Fibroblast of villous mesenchyme (primary cell): ENCODE measurements around the gene P3H3. TPM values are rescaled to one million over a fixed set of nuclear protein-coding genes. Genes with fewer than 3 reads are reported as not detected.
"Not testable (repeated sequence)": the region's sequence is repeated elsewhere in the genome, so short reads cannot be mapped to it uniquely, and the experiment has no call there.

Source experiments
- DNase-seq: peaks from one replicate; pipeline ENCODE4 v3.0.0-alpha.2; 2010; ENCODE audit warnings: low read depth
- H3K4me3 ChIP-seq: 2 replicates; pipeline ENCODE4 v1.5.1; 2011; ENCODE audit warnings: low read depth, mild to moderate bottlenecking, low read length
- total RNA-seq: library from RNA; depleted of rRNA; stranded (reverse); fragments of >200 nt; gene quantifications from 2 replicates; pipeline ENCODE4 v1.2.3, GENCODE V29; 2012
- TF ChIP-seq, protein P1 (sequence below): IDR thresholded peaks from 2 replicates; pipeline ENCODE4 v1.5.1; 2012; ENCODE audit warnings: low read depth, mild to moderate bottlenecking, low read length; ENCODE audit not compliant: insufficient read depth

P3H3 gene
- total RNA-seq, 1 donor: 91.1 TPM

DNA sequence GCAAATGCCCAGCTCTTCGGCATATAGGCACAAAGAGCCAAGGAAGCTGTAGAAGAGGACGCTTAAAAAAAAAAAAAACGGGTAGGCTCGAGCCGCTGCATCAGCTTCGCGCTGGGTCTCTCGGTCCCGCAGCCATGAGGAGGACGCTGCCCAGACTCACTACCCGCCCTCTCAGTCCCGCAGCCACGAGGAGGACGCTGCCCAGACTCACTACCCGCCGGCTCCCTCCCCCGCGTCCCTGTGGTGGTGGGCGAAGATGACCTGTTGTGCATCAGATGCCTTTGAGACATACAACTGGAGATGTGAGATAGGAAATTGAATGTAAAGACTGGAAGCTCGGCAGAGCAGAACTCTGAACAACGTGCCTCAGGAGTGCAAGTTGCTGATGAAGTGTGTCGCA lies 56.3 kb downstream of the P3H3 start:
- no peak overlapping the region for H3K4me3 ChIP-seq
- DNase-seq: no peak
- TF ChIP-seq, protein P1, sequence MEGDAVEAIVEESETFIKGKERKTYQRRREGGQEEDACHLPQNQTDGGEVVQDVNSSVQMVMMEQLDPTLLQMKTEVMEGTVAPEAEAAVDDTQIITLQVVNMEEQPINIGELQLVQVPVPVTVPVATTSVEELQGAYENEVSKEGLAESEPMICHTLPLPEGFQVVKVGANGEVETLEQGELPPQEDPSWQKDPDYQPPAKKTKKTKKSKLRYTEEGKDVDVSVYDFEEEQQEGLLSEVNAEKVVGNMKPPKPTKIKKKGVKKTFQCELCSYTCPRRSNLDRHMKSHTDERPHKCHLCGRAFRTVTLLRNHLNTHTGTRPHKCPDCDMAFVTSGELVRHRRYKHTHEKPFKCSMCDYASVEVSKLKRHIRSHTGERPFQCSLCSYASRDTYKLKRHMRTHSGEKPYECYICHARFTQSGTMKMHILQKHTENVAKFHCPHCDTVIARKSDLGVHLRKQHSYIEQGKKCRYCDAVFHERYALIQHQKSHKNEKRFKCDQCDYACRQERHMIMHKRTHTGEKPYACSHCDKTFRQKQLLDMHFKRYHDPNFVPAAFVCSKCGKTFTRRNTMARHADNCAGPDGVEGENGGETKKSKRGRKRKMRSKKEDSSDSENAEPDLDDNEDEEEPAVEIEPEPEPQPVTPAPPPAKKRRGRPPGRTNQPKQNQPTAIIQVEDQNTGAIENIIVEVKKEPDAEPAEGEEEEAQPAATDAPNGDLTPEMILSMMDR: no peak

DNA sequence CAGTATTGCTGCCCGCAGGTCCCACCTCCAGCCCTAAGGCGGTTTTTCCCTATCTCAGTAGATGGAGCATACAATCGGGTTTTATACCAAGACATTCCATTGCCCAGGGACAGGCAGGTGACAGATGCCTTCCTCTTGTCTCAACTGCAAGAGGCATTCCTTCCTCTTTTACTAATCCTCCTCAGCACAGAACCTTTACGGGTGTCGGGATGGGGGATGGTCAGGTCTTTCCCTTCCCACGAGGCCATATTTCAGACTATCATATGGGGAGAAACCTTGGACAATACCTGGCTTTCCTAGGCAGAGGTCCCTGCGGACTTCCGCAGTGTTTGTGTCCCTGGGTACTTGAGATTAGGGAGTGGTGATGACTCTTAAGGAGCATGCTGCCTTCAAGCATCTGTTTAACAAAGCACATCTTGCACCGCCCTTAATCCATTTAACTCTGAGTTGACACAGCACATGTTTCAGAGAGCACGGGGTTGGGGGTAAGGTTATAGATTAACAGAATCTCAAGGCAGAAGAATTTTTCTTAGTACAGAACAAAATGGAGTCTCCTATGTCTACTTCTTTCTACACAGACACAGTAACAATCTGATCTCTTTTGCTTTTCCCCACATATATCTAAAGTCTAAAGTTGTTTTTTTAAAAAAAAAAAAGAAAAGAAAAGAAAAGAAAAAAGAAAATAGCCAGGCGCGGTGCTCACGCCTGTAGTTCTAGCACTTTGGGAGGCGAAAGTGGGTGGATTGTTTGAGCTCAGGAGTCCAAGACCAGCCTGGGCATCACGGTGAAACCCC lies 58.2 kb downstream of the P3H3 start:
- H3K4me3 ChIP-seq, DNase-seq: not testable (repeated sequence)

DNA sequence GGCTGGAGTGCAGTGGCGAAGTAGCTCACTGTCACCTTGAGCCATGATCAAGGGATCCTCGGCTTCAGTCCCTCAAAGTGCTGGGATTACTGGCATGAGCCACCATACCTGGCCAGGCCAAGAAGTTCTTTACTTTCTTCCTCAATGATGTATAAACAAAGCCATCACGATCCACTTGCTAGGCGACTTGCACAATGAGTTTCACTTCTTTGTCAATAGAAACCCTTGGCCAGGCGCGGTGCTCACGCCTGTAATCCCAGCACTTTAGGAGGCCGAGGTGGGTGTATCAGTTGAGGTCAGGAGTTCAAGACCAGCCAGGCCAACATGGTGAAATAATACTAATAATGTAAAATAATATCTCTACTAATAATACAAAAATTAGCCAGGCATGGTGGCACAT lies 59.3 kb downstream of the P3H3 start:
- DNase-seq: no peak
- TF ChIP-seq, protein P1: no peak
- no peak overlapping the region for H3K4me3 ChIP-seq

DNA sequence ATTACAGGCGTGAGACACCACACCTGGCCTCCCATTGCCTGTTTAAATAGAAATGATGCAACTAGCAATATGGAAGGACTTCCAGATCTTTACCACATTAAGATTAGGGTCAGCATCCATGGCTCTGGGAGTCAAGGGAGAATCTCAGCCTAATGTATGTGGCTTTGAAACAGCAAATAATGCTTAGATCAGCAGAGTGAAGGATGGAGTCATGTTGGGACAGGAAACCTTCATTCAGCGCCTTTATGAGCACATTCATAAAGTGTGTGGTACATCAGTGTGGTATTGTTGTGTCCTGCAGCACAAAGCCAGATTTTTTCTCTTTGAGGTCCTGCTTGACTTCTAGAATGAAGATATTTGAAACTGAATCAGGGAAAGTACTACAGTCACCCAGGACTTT lies 60.2 kb downstream of the P3H3 start:
- H3K4me3 ChIP-seq: no peak overlapping the region
- TF ChIP-seq, protein P1: no peak
- DNase-seq: no peak

DNA sequence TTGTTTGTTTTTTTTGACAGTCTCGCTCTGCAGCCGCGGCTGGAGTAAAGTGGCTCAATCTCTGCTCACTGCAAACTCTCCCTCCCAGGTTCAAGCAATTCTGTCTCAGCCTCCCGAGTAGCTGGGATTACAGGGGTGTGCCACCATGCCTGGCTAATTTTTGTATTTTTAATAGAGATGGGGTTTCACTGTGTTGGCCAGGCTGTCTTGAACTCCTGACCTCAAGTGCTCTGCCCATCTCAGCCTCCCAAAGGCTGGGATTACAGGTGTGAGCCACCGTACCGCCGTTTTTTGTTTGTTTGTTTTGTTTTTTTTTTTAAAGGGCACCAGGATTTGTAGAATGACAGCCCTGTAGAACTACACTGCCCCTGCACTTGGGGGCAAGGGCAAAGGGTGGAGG lies 60.6 kb downstream of the P3H3 start:
- not testable (repeated sequence) for DNase-seq, H3K4me3 ChIP-seq

Other genes starting within 250 kb of the P3H3 start
- 231 and 240 TPM in 2 replicates for gene CHD4, start 221.0 kb upstream of the P3H3 start, total RNA-seq
- not detected in 2 replicates for gene LPAR5, start 192.4 kb upstream of the P3H3 start, total RNA-seq
- gene ACRBP, start 181.0 kb upstream of the P3H3 start, total RNA-seq: 0.64 TPM in 1 of 2 replicates, not detected in the other
- 23.8 and 25.5 TPM in 2 replicates for gene ING4, start 165.3 kb upstream of the P3H3 start, total RNA-seq
- gene ZNF384, start 139.0 kb upstream of the P3H3 start, total RNA-seq: 19.4 and 20.3 TPM in 2 replicates
- gene PIANP, start 127.6 kb upstream of the P3H3 start, total RNA-seq: not detected in 2 replicates
- 71.8 and 79.9 TPM in 2 replicates for gene COPS7A, start 104.4 kb upstream of the P3H3 start, total RNA-seq
- 160 and 229 TPM in 2 replicates for gene MLF2, start 75.3 kb upstream of the P3H3 start, total RNA-seq
- gene PTMS, start 62.0 kb upstream of the P3H3 start, total RNA-seq: 150 and 167 TPM in 2 replicates
- 0.43 and 0.64 TPM in 2 replicates for gene LAG3, start 55.9 kb upstream of the P3H3 start, total RNA-seq
- gene CD4, start 38.9 kb upstream of the P3H3 start, total RNA-seq: 1.7 and 1.9 TPM in 2 replicates
- 2.6 and 3.0 TPM in 2 replicates for gene GPR162, start 6.6 kb upstream of the P3H3 start, total RNA-seq
- 1.7 and 3.9 TPM in 2 replicates for gene GNB3, start 12.5 kb downstream of the P3H3 start, total RNA-seq
- gene CDCA3, start 22.9 kb downstream of the P3H3 start, total RNA-seq: 18.4 and 21.2 TPM in 2 replicates
- 91.5 and 96.7 TPM in 2 replicates for gene USP5, start 23.7 kb downstream of the P3H3 start, total RNA-seq
- 620 and 695 TPM in 2 replicates for gene TPI1, start 39.1 kb downstream of the P3H3 start, total RNA-seq
- 6.0 and 8.7 TPM in 2 replicates for gene SPSB2, start 44.9 kb downstream of the P3H3 start, total RNA-seq
- gene LRRC23, start 76.4 kb downstream of the P3H3 start, total RNA-seq: 4.7 and 5.5 TPM in 2 replicates
- 3.5 and 5.2 TPM in 2 replicates for gene ENO2, start 86.2 kb downstream of the P3H3 start, total RNA-seq
- gene ATN1, start 99.6 kb downstream of the P3H3 start, total RNA-seq: 11.3 and 16.4 TPM in 2 replicates
- not detected in 2 replicates for gene RNU7-1, start 115.4 kb downstream of the P3H3 start, total RNA-seq
- gene C12orf57, start 115.6 kb downstream of the P3H3 start, total RNA-seq: 94.7 and 96.7 TPM in 2 replicates
- gene PTPN6, start 122.9 kb downstream of the P3H3 start, total RNA-seq: not detected in 2 replicates
- gene PHB2, start 142.3 kb downstream of the P3H3 start, total RNA-seq: 143 and 155 TPM in 2 replicates
- gene EMG1, start 142.5 kb downstream of the P3H3 start, total RNA-seq: 32.9 and 44.9 TPM in 2 replicates
- 20.6 and 26.3 TPM in 2 replicates for gene LPCAT3, start 190.1 kb downstream of the P3H3 start, total RNA-seq
- gene C1S, start 232.3 kb downstream of the P3H3 start, total RNA-seq: 127 and 146 TPM in 2 replicates